HCT116 (cell line): Measurements from ENCODE around the gene PSRC1. TPM values are rescaled to one million over a fixed set of nuclear protein-coding genes. Genes with fewer than 3 reads are reported as not detected.

ENCODE experiments used
- ATAC-seq: fragments of 200-7000 bp; cut with Tn5 transposase; 2 replicates; pipeline ENCODE4 v1.9.1; 2020; ENCODE audit warnings: mild to moderate bottlenecking, moderate library complexity
- BruUV-seq: library from RNA; stranded (reverse); fragments of 400-500 nt; replicated peaks from 2 replicates; lab custom pipeline; 2021; lab: Mats Ljungman, UMichigan
- CTCF ChIA-PET: fragments of 300-600 bp; sonication (Branson Sonifier 250); formaldehyde crosslinking; loops from one replicate; lab custom pipeline; 2021; ENCODE audit warnings: antibody characterized with exemption; lab: Charles Lee
- POLR2A ChIA-PET: fragments of 300-600, 350-600 bp; sonication (Branson Sonifier 250); formaldehyde crosslinking; loops from one replicate; lab custom pipeline; 2021; ENCODE audit warnings: antibody characterized with exemption; lab: Charles Lee
- RAD21 ChIA-PET, 2 experiments: fragments of 300-600 bp; sonication (Branson Sonifier 250); formaldehyde crosslinking; loops; one replicate each; lab custom pipeline; 2023; ENCODE audit warnings: low total read pairs in 2 of 2; ENCODE audit not compliant: uncharacterized antibody in 2 of 2, unreplicated experiment in 2 of 2, low non-redundant PET in 1 of 2; lab: Charles Lee
- DNase-seq: peaks from one replicate; pipeline ENCODE4 v3.0.0-alpha.2; 2010; ENCODE audit warnings: low read depth, low spot score
- H2AFZ ChIP-seq: fragments of 200-600 bp; shearing (Covaris generic), sonication (generic); 2 replicates; pipeline ENCODE4 v1.6.1; 2017; ENCODE audit warnings: low read depth, mixed run types, mixed read lengths, antibody characterized with exemption, low read length; ENCODE audit not compliant: poor library complexity, severe bottlenecking
- H3K27ac ChIP-seq: 2 replicates; pipeline ENCODE4 v1.5.1; 2012; ENCODE audit warnings: low read depth, low read length
- H3K27me3 ChIP-seq: fragments of 200-600 bp; sonication (generic); 2 replicates; pipeline ENCODE4 v1.6.1; 2016; ENCODE audit warnings: mixed run types, low read length, mixed read lengths; ENCODE audit not compliant: insufficient read depth
- H3K36me3 ChIP-seq, 2 experiments: fragments of 200-500 bp in 1 of 2; fragments of 200-600 bp in 1 of 2; sonication (Bioruptor generic) in 1 of 2; sonication (generic) in 1 of 2; 2 replicates each; pipeline versions ENCODE4 v1.5.1 to v1.6.1; 2014 to 2016; ENCODE audit warnings: low read length in 2 of 2, inconsistent platforms in 1 of 2, mixed read lengths in 1 of 2, mixed run types in 1 of 2; ENCODE audit not compliant: insufficient read depth in 2 of 2, control insufficient read depth in 1 of 2
- H3K4me1 ChIP-seq, 2 experiments: fragments of 200-600 bp in 1 of 2; sonication (generic) in 1 of 2; 2 replicates each; pipeline versions ENCODE4 v1.5.1 to v1.6.1; 2012 to 2017; ENCODE audit warnings: low read length in 2 of 2, inconsistent platforms in 1 of 2, mild to moderate bottlenecking in 1 of 2, mixed read lengths in 1 of 2, mixed run types in 1 of 2, moderate library complexity in 1 of 2; ENCODE audit not compliant: insufficient read depth in 2 of 2, control insufficient read depth in 1 of 2
- H3K4me2 ChIP-seq: fragments of 200-600 bp; sonication (generic); 2 replicates; pipeline ENCODE4 v1.6.1; 2017; ENCODE audit warnings: mixed run types, low read length, mixed read lengths
- H3K4me3 ChIP-seq, 2 experiments: fragments of 200-600 bp in 1 of 2; sonication (generic) in 1 of 2; replicated peaks in 1 of 2; 2 replicates each; pipeline ENCODE4 v1.5.1; 2011 to 2016; ENCODE audit warnings: low read length in 2 of 2, control low read depth in 1 of 2, low read depth in 1 of 2, mild to moderate bottlenecking in 1 of 2, mixed read lengths in 1 of 2, mixed run types in 1 of 2
- H3K79me2 ChIP-seq: fragments of 200-600 bp; sonication (generic); 2 replicates; pipeline ENCODE4 v1.6.1; 2017; ENCODE audit warnings: mild to moderate bottlenecking, mixed run types, low read length, moderate library complexity, mixed read lengths; ENCODE audit not compliant: insufficient read depth
- H3K9ac ChIP-seq: fragments of 200-600 bp; sonication (generic); 2 replicates; pipeline ENCODE4 v1.6.1; 2016; ENCODE audit warnings: low read length, mixed read lengths
- H3K9me2 ChIP-seq: fragments of 200-600 bp; sonication (generic), shearing (Covaris generic); 2 replicates; pipeline ENCODE4 v1.6.1; 2017; ENCODE audit warnings: mixed run types, mild to moderate bottlenecking, moderate library complexity; ENCODE audit not compliant: insufficient read depth
- H3K9me3 ChIP-seq, 2 experiments: fragments of 200-500 bp in 1 of 2; fragments of 200-600 bp in 1 of 2; sonication (Bioruptor generic) in 1 of 2; sonication (generic) in 1 of 2; 2 replicates each; pipeline ENCODE4 v1.6.1; 2014 to 2017; ENCODE audit warnings: low read length in 2 of 2, mixed read lengths in 2 of 2, inconsistent platforms in 1 of 2, low read depth in 1 of 2, mild to moderate bottlenecking in 1 of 2, mixed run types in 1 of 2, moderate library complexity in 1 of 2; ENCODE audit not compliant: control insufficient read depth in 1 of 2, insufficient read depth in 1 of 2
- H4K20me1 ChIP-seq: fragments of 200-600 bp; sonication (generic), shearing (Covaris generic); 2 replicates; pipeline ENCODE4 v1.6.1; 2017; ENCODE audit warnings: mixed run types, mild to moderate bottlenecking, moderate library complexity; ENCODE audit not compliant: insufficient read depth
- REST ChIP-seq: IDR thresholded peaks from 2 replicates; pipeline ENCODE4 v1.6.1; 2012; ENCODE audit warnings: low read depth
- YY1 ChIP-seq: IDR thresholded peaks from 2 replicates; pipeline ENCODE4 v1.6.1; 2011; ENCODE audit warnings: low read length, low read depth, moderate library complexity, mild to moderate bottlenecking; ENCODE audit not compliant: insufficient replicate concordance; ENCODE audit errors: extremely low read depth
- ZBTB33 ChIP-seq: IDR thresholded peaks from 2 replicates; pipeline ENCODE4 v1.6.1; 2011; ENCODE audit warnings: mild to moderate bottlenecking, low read length, moderate library complexity; ENCODE audit not compliant: insufficient replicate concordance; ENCODE audit errors: extremely low read depth
- intact Hi-C: fragments of 100-400 bp; cut with micrococcal nuclease; formaldehyde crosslinking; loops from 2 replicates; pipeline ENCODE4 v1.10.0; 2022
- total RNA-seq: library from RNA; stranded (reverse); gene quantifications from one replicate; pipeline ENCODE4 v1.2.1, GENCODE V29; 2021; ENCODE audit not compliant: unreplicated experiment

The PSRC1 gene
- total RNA-seq, 1 experiment from 2014 or later: 44.8 TPM

DNA sequence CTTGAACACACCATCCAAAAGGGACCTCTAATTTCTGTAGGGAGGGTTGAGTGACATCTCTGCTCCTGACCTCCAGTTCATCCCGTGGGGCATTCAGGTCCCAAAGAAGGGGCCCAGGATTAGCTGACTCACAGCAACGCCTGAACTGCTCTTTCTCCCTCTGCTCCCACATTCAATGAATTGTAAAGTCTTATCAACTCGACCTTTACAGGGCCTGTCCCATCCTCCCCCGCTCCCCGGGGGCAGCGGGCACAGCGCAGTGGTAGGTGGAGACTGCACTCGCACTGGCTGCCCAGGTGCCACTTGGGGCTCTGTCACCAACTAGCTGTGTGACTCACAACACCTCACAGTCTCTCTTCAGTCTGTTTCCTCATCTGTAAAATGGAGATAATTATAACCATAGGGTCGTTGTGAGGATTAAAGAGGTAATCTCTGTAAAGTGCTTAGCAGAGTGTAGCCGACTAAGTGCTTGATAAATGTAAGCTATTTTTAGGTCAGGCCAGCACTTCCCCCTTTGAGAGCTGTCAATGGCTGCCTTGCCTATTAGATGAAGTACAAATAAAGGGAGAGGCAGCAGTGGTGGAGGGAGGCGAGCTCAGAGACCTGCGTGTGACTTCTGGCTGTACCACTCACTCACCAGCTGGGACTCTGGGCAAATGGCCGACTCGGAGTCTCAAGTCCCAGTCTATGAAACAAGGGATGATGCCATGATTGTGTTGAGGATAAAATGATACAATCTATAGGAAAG is 24.5 kb upstream of the PSRC1 start:
- no peaks in the 10 kb centered on the region for H3K9me2 ChIP-seq
- no peak overlapping the region for H2AFZ ChIP-seq
- ATAC-seq (no peak), DNase-seq (no peak)
- no peak overlapping the region for H3K4me2 ChIP-seq
- POLR2A ChIA-PET: no interaction called here
- no peak overlapping the region for H3K4me3 ChIP-seq
- 0 out of 4 replicates have a peak, but pooled peaks cover 0 to 3% of the 10 kb centered on the region in 2 experiments for H3K4me1 ChIP-seq
- H3K27ac ChIP-seq: no peak overlapping the region
- BruUV-seq: no TSS peak
- TF ChIP-seq REST: no peak
- no peak for TF ChIP-seq ZBTB33
- TF ChIP-seq YY1: no peak
- no peaks in the 10 kb centered on the region for H3K9me3 ChIP-seq
- H4K20me1 ChIP-seq: no peaks in the 10 kb centered on the region
- H3K79me2 ChIP-seq: no peaks in the 10 kb centered on the region
- intact Hi-C loops: no loop called here
- RAD21 ChIA-PET: no interaction called here
- CTCF ChIA-PET: interaction anchor here (1.4 kb wide), 1 partner anchor 15 kb away, joined by 3 read pairs; no protein-coding TSS in a partner anchor
- no peaks in the 10 kb centered on the region for H3K36me3 ChIP-seq
- H3K9ac ChIP-seq: no peak overlapping the region
- no peaks in the 10 kb centered on the region for H3K27me3 ChIP-seq
